Keratinocyte (primary cell): ENCODE results near the gene ACBD6.

Experiments used
- EZH2 ChIP-seq: IDR thresholded peaks from one replicate; pipeline ENCODE4 v1.6.1; 2012; ENCODE audit warnings: inconsistent platforms, mild to moderate bottlenecking, low read length, moderate library complexity
- TF ChIP-seq, protein P1 (sequence below), 3 experiments: IDR thresholded peaks in 1 of 3; conservative IDR thresholded peaks in 1 of 3; optimal IDR thresholded peaks in 1 of 3; 2 replicates in 2 of 3; 3 replicates in 1 of 3; pipeline versions ENCODE3 to v1.5.1; 2011; ENCODE audit warnings: low read length in 3 of 3, mild to moderate bottlenecking in 3 of 3, moderate library complexity in 2 of 3, control low read depth in 1 of 3, inconsistent platforms in 1 of 3; ENCODE audit not compliant: insufficient read depth in 2 of 3; ENCODE audit errors: extremely low read depth in 1 of 3

- TF ChIP-seq EZH2 = no peak
- TF ChIP-seq, protein P1, sequence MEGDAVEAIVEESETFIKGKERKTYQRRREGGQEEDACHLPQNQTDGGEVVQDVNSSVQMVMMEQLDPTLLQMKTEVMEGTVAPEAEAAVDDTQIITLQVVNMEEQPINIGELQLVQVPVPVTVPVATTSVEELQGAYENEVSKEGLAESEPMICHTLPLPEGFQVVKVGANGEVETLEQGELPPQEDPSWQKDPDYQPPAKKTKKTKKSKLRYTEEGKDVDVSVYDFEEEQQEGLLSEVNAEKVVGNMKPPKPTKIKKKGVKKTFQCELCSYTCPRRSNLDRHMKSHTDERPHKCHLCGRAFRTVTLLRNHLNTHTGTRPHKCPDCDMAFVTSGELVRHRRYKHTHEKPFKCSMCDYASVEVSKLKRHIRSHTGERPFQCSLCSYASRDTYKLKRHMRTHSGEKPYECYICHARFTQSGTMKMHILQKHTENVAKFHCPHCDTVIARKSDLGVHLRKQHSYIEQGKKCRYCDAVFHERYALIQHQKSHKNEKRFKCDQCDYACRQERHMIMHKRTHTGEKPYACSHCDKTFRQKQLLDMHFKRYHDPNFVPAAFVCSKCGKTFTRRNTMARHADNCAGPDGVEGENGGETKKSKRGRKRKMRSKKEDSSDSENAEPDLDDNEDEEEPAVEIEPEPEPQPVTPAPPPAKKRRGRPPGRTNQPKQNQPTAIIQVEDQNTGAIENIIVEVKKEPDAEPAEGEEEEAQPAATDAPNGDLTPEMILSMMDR (optimal IDR thresholded peaks at IDR 0.05 in 1 of 3, IDR thresholded peaks at IDR 0.05 in 1 of 3, conservative IDR thresholded peaks at IDR 0.05 in 1 of 3; ENCODE audit: extremely low read depth in 1 of 3, insufficient read depth in 2 of 3, low read length in 3 of 3) = no peak
These were observed 201.1 kb downstream of the ACBD6 start for GRCh38 chr1:180301135-180301742.
